ENCODE data around the gene MLKL.

MLKL gene

GRCh38 chr16:74650966-74651567 is 49.6 kb downstream of the MLKL start:
- DNase-seq (ENCODE audit: low read depth): no peak

DNA sequence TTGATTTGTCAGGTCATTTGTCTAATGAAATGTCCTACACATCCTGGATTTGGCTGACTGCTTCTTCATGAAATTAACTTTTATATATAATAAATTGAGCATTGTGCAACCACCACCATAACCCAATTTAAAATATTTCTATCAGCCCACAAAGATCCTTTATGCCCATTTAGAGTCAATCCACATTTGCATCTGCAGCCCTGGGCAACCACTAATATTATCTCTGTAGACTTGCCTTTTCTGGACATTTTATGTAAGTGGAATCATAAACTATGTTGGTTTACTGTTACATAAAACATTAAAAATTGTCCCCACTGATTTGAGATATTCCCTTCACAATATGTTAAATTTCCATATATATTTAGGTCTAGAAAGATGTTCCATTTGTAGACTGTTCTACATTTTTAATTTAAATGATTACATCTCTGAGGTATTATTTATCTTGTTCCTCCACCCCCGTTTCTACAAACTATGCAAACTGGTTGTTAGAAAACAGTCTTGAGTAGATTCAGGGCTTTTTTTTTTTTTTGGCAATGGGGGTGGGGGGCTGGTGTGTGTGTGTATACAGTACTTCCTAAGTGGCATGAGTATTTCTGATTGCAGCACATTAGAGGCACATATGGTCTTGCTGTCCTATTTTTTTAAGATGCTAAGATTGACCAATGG is 50.7 kb downstream of the MLKL start:
- DNase-seq (ENCODE audit: low read depth): no peak

DNA sequence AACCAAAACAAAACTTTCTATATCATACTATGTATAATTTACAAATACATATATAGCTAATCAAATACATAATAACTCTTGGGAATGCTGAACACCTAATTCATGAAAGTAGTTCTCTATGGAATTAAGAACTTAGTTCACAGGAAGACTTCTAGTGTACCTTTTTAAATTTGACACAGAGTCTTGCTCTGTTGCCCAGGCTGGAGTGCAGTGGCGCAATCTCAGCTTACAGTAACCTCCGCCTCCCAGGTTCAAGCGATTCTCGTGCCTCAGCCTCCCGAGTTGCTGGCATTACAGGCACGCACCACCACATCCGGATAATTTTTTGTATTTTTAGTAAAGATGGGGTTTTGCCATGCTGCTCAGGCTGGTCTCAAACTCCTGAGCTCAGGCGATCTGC is 58.7 kb downstream of the MLKL start:
- no peak for DNase-seq (ENCODE audit: low read depth)

DNA sequence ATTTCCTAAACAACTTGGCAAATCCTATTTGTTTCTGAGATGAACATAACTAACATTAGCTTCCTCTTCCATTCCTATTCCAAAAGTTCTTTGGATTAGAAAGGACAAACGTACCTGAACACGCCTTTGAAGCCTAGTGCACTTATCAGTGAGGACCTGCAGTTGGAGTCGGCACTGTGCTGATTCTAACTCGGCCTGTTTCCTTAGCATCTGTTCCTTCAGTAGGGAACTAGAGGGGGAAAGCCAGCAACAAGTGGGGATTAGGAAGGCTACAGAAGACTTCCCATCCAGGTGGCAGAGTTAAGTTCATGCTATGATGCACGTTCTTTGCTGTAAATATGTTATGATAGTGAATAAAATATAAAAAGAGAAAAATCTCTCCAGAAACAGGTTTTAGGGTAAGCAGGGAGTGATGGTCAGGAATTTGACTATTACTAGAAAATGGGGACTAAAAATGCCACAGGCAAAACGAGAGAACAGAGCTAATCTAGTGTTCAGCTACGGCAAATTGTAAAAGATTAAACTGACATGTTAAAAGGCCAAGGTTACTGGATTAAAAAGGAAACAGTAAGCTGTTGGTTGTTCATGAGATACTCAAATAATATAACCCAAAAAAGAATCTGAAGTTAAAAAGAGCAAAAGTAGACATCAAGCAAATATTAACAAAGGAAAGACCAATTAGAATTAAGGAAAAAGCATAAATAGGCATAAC is 62.8 kb downstream of the MLKL start:
- DNase-seq (ENCODE audit: low read depth): no peak

- DNase-seq (ENCODE audit: low read depth): no peak
These were observed 65.4 kb downstream of the MLKL start for GRCh38 chr16:74635303-74635702.

DNA sequence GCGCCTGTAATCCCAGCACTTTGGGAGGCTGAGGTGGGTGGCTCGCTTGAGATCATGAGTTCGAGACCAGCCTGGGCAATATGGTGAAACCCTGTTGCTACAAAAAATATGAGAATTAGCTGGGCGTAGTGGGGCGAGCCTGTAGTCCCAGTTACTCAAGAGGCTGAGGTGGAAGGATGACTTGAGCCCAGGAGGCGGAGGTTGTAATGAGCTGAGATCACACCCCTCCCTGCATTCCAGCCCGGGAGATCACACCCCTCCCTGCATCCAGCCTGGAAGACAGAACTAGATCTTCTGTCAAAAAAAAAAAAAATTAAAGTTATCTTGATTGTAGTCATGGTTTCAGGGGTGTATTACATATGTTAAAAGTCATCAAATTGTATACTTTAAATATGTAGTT is 67.0 kb downstream of the MLKL start:
- DNase-seq (ENCODE audit: low read depth): no peak

GRCh38 chr16:74627506-74628220 is 73.0 kb downstream of the MLKL start:
- DNase-seq (ENCODE audit: low read depth): no peak

- DNase-seq (ENCODE audit: low read depth): no peak
These were observed 73.8 kb downstream of the MLKL start for GRCh38 chr16:74626741-74627416.

- DNase-seq (ENCODE audit: low read depth): no peak
These were observed 74.9 kb downstream of the MLKL start for GRCh38 chr16:74625500-74626350.

DNA sequence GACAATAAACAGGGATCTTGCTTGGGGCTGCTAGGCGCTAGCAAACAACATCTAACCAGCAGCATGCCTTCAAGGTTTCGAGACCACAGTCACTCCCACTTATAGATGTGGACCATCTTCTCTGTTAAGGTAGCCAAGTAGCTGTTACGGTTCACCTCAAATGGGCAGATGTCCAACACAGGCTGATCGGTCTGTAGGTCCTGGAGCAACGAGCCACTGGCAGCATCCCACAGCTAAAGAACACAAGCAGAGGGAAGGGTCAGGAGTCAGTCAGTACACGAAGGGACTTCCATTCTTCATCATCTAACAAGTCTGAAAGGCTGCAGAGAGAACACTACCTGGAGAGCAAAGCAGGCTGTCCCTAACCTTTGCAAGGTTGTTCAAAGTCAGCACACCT is 76.8 kb downstream of the MLKL start:
- no peak for DNase-seq (ENCODE audit: low read depth)

DNA sequence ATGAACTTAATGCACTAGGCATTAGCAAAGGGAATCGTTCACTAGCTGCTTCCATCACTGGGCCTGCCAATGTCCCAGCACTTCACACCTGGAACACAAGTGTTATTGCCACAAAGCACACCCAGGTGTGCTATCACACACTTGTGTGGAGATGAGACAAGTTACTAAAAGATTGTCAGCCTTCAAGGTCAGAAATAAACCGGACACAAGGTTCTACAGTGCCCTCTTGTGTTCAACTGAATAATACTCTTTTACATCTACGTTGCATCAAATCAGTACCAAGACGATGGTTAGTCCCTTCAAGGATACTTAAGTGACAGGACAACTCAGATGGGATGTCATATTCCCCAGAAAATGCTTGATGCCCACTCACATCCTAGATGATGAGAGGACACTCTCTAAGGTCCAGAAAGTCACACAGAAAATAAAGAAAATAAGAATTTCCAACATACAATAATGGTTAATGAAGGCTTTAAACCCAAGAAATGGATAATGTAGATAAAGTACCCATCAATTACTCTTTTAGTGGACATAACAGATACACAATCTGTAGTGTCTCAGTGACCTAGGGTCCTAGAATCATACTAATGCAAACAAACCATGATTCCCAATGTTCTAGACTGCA is 77.3 kb downstream of the MLKL start:
- DNase-seq (ENCODE audit: low read depth): no peak

GRCh38 chr16:74622005-74622404 is 78.7 kb downstream of the MLKL start:
- no peak for DNase-seq (ENCODE audit: low read depth)
